Large intestine (tissue), 3 donors: ENCODE data around the gene NPTX1. TPM values are rescaled to one million over a fixed set of nuclear protein-coding genes. Genes with fewer than 3 reads are reported as not detected.
A peak's percentile ranks its signal among the peaks of the same experiment; 100 is the strongest.

Experiments used
- DNase-seq, 2 donors: peaks; one replicate each; pipeline versions ENCODE4 v3.0.0 to v3.0.0-alpha.2; 2013
- H3K27ac ChIP-seq: one replicate; pipeline ENCODE4 v1.5.1; 2013; ENCODE audit warnings: low read length
- H3K27me3 ChIP-seq: 2 replicates; pipeline ENCODE4 v1.6.1; 2013; ENCODE audit warnings: low read length; ENCODE audit not compliant: control insufficient read depth, insufficient read depth
- H3K36me3 ChIP-seq: 2 replicates; pipeline ENCODE4 v1.6.1; 2013; ENCODE audit warnings: low read length; ENCODE audit not compliant: control insufficient read depth, insufficient read depth
- H3K4me1 ChIP-seq: one replicate; pipeline ENCODE4 v1.6.1; 2013; ENCODE audit warnings: low read length; ENCODE audit not compliant: control insufficient read depth, insufficient read depth
- H3K4me3 ChIP-seq: one replicate; pipeline ENCODE4 v1.5.1; 2013; ENCODE audit warnings: low read length
- H3K9me3 ChIP-seq: one replicate; pipeline ENCODE4 v1.6.1; 2013; ENCODE audit warnings: mild to moderate bottlenecking, low read depth, low read length, moderate library complexity; ENCODE audit not compliant: control insufficient read depth
- WGBS: methylation state at CpG from one replicate; pipeline ENCODE4 v1.1.5; 2013; ENCODE audit warnings: low lambda C conversion rate; ENCODE audit not compliant: insufficient coverage; 5-methylcytosine and 5-hydroxymethylcytosine counted together
- polyA plus RNA-seq: library from polyadenylated mRNA; unstranded; fragments of 120-200 nt; gene quantifications from one replicate; pipeline ENCODE4 v1.2.1, GENCODE V29; 2013

The NPTX1 gene
- polyA plus RNA-seq, 1 donor = 1.3 TPM

GRCh38 chr17:80432350-80432955 is 44.0 kb downstream of the NPTX1 start:
- Histone ChIP-seq H3K36me3 (peaks cover 19% of the 10 kb centered on the region), H3K27ac (no peak overlapping the region), H3K27me3 (no peaks in the 10 kb centered on the region), H3K4me3 (no peak overlapping the region), H3K4me1 (no peaks in the 10 kb centered on the region), H3K9me3 (peaks cover 2% of the 10 kb centered on the region)
- DNase-seq = no peak
- no CpG with 5 or more reads among the region's 15 CpGs for WGBS

GRCh38 chr17:80431246-80432195 is 44.9 kb downstream of the NPTX1 start:
- Histone ChIP-seq H3K4me1 (no peaks in the 10 kb centered on the region), H3K9me3 (peaks cover 2% of the 10 kb centered on the region), H3K4me3 (no peak overlapping the region), H3K36me3 (peaks cover 17% of the 10 kb centered on the region), H3K27ac (no peak overlapping the region), H3K27me3 (no peaks in the 10 kb centered on the region)
- no CpG with 5 or more reads among the region's 29 CpGs for WGBS
- DNase-seq = no peak

GRCh38 chr17:80430446-80431245 is 45.8 kb downstream of the NPTX1 start:
- H3K9me3 ChIP-seq = peaks cover 2% of the 10 kb centered on the region
- no peak for DNase-seq
- peaks cover 17% of the 10 kb centered on the region for H3K36me3 ChIP-seq
- no peak overlapping the region for H3K27ac ChIP-seq
- no peak overlapping the region for H3K4me3 ChIP-seq
- H3K4me1 ChIP-seq = no peaks in the 10 kb centered on the region
- H3K27me3 ChIP-seq = no peaks in the 10 kb centered on the region
- WGBS = no CpG with 5 or more reads among the region's 15 CpGs

- WGBS = no CpG with 5 or more reads among the region's 33 CpGs
- DNase-seq = no peak
Measured at GRCh38 chr17:80429356-80430275, 46.8 kb downstream of the NPTX1 start.

GRCh38 chr17:80428796-80429195 is 47.6 kb downstream of the NPTX1 start:
- Histone ChIP-seq H3K4me1 (no peaks in the 10 kb centered on the region), H3K36me3 (peaks cover 17% of the 10 kb centered on the region), H3K4me3 (no peak overlapping the region), H3K27ac (no peak overlapping the region), H3K9me3 (peaks cover 2% of the 10 kb centered on the region), H3K27me3 (no peaks in the 10 kb centered on the region)
- DNase-seq = no peak
- whole genome bisulfite sequencing = no CpG with 5 or more reads among the region's 11 CpGs

More at GRCh38 chr17:80429356-80430275, 46.8 kb downstream of the NPTX1 start:
- no peak overlapping the region for H3K4me3 ChIP-seq
- no peaks in the 10 kb centered on the region for H3K27me3 ChIP-seq
- H3K4me1 ChIP-seq = no peaks in the 10 kb centered on the region
- peaks cover 2% of the 10 kb centered on the region for H3K9me3 ChIP-seq
- H3K36me3 ChIP-seq = peaks cover 17% of the 10 kb centered on the region
- H3K27ac ChIP-seq = no peak overlapping the region

- H3K9me3 ChIP-seq = peaks cover 2% of the 10 kb centered on the region
- H3K4me1 ChIP-seq = no peaks in the 10 kb centered on the region
- no peaks in the 10 kb centered on the region for H3K27me3 ChIP-seq
- WGBS = no CpG with 5 or more reads among the region's 12 CpGs
- H3K27ac ChIP-seq = no peak overlapping the region
- H3K4me3 ChIP-seq = no peak overlapping the region
- no peak for DNase-seq
- peaks cover 17% of the 10 kb centered on the region for H3K36me3 ChIP-seq
Measured at GRCh38 chr17:80428363-80428762, 48.0 kb downstream of the NPTX1 start.

- Histone ChIP-seq H3K9me3 (peaks cover 2% of the 10 kb centered on the region), H3K36me3 (peaks cover 17% of the 10 kb centered on the region), H3K4me3 (no peak overlapping the region), H3K27me3 (no peaks in the 10 kb centered on the region), H3K27ac (no peak overlapping the region), H3K4me1 (no peaks in the 10 kb centered on the region)
- no CpG with 5 or more reads among the region's 27 CpGs for WGBS
- DNase-seq = no peak
Measured at GRCh38 chr17:80427366-80428282, 48.8 kb downstream of the NPTX1 start.

GRCh38 chr17:80426671-80427326 is 49.6 kb downstream of the NPTX1 start:
- peak; percentile 36 to 48 for DNase-seq
- no peaks in the 10 kb centered on the region for H3K4me1 ChIP-seq
- H3K27me3 ChIP-seq = no peaks in the 10 kb centered on the region
- H3K4me3 ChIP-seq = no peak overlapping the region
- H3K9me3 ChIP-seq = peaks cover 2% of the 10 kb centered on the region
- no CpG with 5 or more reads among the region's 24 CpGs for WGBS
- H3K27ac ChIP-seq = no peak overlapping the region
- peaks cover 17% of the 10 kb centered on the region for H3K36me3 ChIP-seq
